Suprapubic skin (tissue), 4 donors: Measurements from ENCODE around the gene CEBPG. TPM values are rescaled to one million over a fixed set of nuclear protein-coding genes. Genes with fewer than 3 reads are reported as not detected.
A peak's percentile ranks its signal among the peaks of the same experiment; 100 is the strongest.

Experiments
- DNase-seq, 2 donors: peaks; one replicate each; pipeline ENCODE4 v3.0.0-alpha.2; 2019; ENCODE audit warnings: low spot score in 2 of 2
- H3K27ac ChIP-seq: fragments of 200-600 bp; sonication (generic); one replicate; pipeline ENCODE4 v1.5.1; 2019
- H3K27me3 ChIP-seq: fragments of 200-600 bp; sonication (generic); one replicate; pipeline ENCODE4 v1.5.1; 2019
- H3K36me3 ChIP-seq: fragments of 200-600 bp; sonication (generic); one replicate; pipeline ENCODE4 v1.5.1; 2019
- H3K4me1 ChIP-seq: fragments of 200-600 bp; sonication (generic); one replicate; pipeline ENCODE4 v1.5.1; 2019
- H3K4me3 ChIP-seq: fragments of 200-600 bp; sonication (generic); one replicate; pipeline ENCODE4 v1.5.1; 2019; ENCODE audit warnings: mild to moderate bottlenecking
- H3K9me3 ChIP-seq: fragments of 200-600 bp; sonication (generic); one replicate; pipeline ENCODE4 v1.5.1; 2019
- EP300 ChIP-seq: sonication (generic); formaldehyde crosslinking; IDR thresholded peaks from one replicate; pipeline ENCODE4 v1.6.1; 2017; ENCODE audit warnings: antibody characterized with exemption
- POLR2A ChIP-seq, 2 donors: fragments of 450-650 bp; IDR thresholded peaks; one replicate each; pipeline ENCODE4 v1.6.1; 2017; ENCODE audit warnings: antibody characterized with exemption in 2 of 2, mild to moderate bottlenecking in 2 of 2, moderate library complexity in 2 of 2
- POLR2AphosphoS5 ChIP-seq, 3 donors: sonication (generic); formaldehyde crosslinking; IDR thresholded peaks; one replicate each; pipeline ENCODE4 v1.6.1; 2017; ENCODE audit warnings: antibody characterized with exemption in 3 of 3
- WGBS: methylation state at CpG from one replicate; pipeline ENCODE4 v1.1.5; 2018; 5-methylcytosine and 5-hydroxymethylcytosine counted together
- total RNA-seq, 4 donors: library from RNA; depleted of rRNA; stranded (reverse); fragments of >200 nt; gene quantifications; one replicate each; pipeline ENCODE4 v1.1.0, GENCODE V29; 2016
- TF ChIP-seq, protein P1 (sequence below), 2 donors: fragments of 200-600 bp in 1 of 2; fragments of 450-650 bp in 1 of 2; sonication (generic) in 1 of 2; IDR thresholded peaks; one replicate each; pipeline ENCODE4 v1.5.1; 2016 to 2019; ENCODE audit warnings: antibody characterized with exemption in 2 of 2, mild to moderate bottlenecking in 1 of 2, moderate library complexity in 1 of 2

CEBPG gene
- total RNA-seq, 4 donors from 2014 or later, result 37.7 to 63.0 (median 45.2) TPM

DNA sequence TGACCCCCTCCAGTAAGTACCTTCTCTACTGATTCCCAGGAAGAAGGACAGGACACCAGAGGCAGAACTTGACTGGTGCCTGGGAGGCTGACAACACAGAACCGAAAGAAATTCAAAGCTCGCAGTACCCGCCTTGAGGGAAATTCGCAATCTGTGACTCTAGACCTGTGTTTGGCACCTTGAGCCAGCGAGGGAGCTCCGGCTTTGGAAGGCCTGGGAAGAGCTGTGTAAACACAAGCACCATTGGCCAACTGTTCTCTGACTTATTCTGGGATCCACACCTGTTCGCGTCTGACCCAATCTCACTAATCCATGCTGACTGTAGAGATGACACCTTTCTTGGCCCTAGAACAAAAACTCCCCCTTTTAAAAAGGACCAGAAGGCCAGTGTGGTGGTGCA is 50.7 kb downstream of the CEBPG start:
- no peak overlapping the region for H3K27ac ChIP-seq
- TF ChIP-seq POLR2AphosphoS5 (IDR thresholded peaks at IDR 0.05), result no peak
- no peak for TF ChIP-seq POLR2A (IDR thresholded peaks at IDR 0.05)
- TF ChIP-seq, protein P1, sequence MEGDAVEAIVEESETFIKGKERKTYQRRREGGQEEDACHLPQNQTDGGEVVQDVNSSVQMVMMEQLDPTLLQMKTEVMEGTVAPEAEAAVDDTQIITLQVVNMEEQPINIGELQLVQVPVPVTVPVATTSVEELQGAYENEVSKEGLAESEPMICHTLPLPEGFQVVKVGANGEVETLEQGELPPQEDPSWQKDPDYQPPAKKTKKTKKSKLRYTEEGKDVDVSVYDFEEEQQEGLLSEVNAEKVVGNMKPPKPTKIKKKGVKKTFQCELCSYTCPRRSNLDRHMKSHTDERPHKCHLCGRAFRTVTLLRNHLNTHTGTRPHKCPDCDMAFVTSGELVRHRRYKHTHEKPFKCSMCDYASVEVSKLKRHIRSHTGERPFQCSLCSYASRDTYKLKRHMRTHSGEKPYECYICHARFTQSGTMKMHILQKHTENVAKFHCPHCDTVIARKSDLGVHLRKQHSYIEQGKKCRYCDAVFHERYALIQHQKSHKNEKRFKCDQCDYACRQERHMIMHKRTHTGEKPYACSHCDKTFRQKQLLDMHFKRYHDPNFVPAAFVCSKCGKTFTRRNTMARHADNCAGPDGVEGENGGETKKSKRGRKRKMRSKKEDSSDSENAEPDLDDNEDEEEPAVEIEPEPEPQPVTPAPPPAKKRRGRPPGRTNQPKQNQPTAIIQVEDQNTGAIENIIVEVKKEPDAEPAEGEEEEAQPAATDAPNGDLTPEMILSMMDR (IDR thresholded peaks at IDR 0.05), result no peak
- no peak for TF ChIP-seq EP300
- H3K4me3 ChIP-seq, result no peak overlapping the region
- H3K36me3 ChIP-seq, result no peaks in the 10 kb centered on the region
- WGBS, result 92% methylated on average over 8 of the region's 8 CpGs
- DNase-seq, result no peak
- H3K27me3 ChIP-seq, result no peaks in the 10 kb centered on the region
- H3K4me1 ChIP-seq, result no peaks in the 10 kb centered on the region
- H3K9me3 ChIP-seq, result no peaks in the 10 kb centered on the region

DNA sequence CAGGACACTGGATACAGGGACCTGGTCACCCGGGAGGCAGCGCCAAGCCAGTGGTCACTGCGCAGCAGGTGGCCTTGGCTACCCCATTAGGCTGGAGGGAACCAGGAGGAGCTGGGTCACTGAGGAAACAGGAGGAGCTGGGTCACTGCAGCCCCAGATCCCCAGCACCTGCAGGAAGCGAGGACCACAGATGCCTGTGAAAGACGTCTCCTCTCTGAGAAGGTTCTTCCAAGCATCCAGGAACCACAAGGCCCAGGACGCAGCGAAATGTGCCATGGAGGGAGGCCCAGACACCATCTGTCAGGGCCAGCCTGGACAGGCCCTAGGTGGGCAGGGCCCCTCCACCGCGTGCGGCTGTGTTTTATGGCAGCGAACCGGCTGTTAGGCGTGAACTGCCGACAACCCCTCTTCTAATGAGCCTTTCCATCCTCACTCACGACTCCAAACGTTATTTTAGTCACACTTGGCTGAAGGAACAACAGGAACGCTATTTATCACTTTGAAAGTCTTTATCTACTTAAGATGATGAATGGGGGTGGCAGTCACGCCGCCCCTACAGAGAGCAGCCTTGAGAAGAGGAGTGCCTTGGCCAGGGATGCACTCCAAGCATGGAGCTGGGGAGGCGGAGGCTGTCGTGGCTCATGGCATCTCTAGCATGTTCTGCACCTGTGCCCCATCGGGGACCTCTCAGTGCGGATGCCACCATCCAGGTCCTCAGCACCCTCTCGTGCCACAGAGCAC is 53.3 kb downstream of the CEBPG start:
- H3K27ac ChIP-seq, result no peak overlapping the region
- no peaks in the 10 kb centered on the region for H3K27me3 ChIP-seq
- TF ChIP-seq POLR2AphosphoS5 (IDR thresholded peaks at IDR 0.05), result no peak
- no peak for TF ChIP-seq EP300
- no peak for TF ChIP-seq POLR2A (IDR thresholded peaks at IDR 0.05)
- TF ChIP-seq, protein P1 (IDR thresholded peaks at IDR 0.05), result no peak
- H3K9me3 ChIP-seq, result no peaks in the 10 kb centered on the region
- H3K36me3 ChIP-seq, result no peaks in the 10 kb centered on the region
- no peaks in the 10 kb centered on the region for H3K4me1 ChIP-seq
- WGBS, result 68% methylated on average over 24 of the region's 24 CpGs
- H3K4me3 ChIP-seq, result no peak overlapping the region
- DNase-seq, result no peak

DNA sequence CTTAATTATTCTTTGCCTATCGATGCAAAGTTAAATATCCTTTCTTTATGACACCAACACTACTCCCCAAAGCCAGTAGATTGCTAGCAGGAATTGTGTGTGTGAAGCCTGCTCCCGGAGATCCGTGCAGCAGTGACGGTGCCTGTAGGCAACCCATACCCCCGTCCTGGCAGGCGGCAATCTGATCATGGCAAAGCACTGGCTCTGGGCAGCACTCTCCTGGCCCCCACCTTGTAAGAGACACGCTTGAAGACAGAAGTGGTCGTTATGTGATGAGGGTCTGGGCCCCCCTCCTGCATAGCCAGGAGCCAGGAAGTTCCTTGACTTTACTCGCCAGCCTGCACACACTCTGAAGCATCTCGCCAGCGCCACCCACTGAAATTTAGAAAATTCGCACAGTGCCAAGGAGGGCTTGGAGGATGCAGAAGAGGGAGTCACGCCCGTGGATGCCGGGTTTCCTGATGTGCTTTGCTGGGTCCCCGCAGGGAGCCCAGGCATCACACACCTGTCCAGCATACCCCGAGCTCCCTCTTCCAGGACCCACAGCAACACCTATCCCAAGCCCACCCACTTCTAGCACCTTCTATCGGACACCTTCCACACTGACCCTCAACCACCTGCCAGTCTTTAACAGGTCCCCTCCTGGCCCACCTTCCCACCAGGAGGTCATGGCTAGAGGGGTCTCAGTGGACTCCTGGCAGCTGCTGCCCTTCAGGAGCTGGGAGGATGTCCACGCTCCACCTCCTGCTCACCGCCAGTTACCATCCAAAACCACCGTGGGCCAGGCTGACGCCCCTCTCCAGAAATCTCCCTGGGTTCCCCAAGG is 54.5 kb downstream of the CEBPG start:
- Histone ChIP-seq H3K9me3 (no peaks in the 10 kb centered on the region), H3K36me3 (no peaks in the 10 kb centered on the region), H3K4me3 (no peak overlapping the region), H3K27ac (no peak overlapping the region), H3K4me1 (peaks cover 7% of the 10 kb centered on the region), H3K27me3 (no peaks in the 10 kb centered on the region)
- DNase-seq, result peak in 1 of 2 donors; percentile 60
- TF ChIP-seq POLR2A (IDR thresholded peaks at IDR 0.05), result no peak
- TF ChIP-seq, protein P1 (IDR thresholded peaks at IDR 0.05), result no peak
- no peak for TF ChIP-seq POLR2AphosphoS5 (IDR thresholded peaks at IDR 0.05)
- TF ChIP-seq EP300, result no peak
- 91% methylated on average over 21 of the region's 22 CpGs for WGBS

DNA sequence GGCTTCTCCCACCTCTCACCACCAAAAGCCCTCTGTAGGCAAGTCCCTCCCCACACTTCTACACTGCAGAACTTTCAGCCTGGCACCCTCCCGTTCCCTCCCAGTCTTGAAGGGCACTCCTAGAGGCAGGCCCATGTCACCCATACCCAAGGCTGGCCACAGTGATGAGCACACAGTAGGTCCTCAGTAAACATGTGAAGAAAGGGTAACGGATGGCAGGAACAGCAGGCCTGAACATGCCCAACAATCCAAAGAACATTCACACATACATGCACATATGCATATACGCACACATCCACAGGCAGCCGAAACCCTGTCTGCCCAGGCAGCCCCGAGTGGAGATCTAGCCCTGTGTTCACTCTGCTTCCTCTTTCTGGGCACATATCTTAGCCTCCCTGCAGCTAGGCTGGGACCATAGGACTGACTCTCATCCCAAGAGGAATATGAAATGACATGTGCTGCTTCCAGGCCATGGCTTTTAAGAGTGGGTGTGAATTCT is 55.2 kb downstream of the CEBPG start:
- WGBS, result 79% methylated on average over 5 of the region's 5 CpGs
- H3K9me3 ChIP-seq, result no peaks in the 10 kb centered on the region

More for the DNA sequence above, 55.2 kb downstream of the CEBPG start:
- TF ChIP-seq, protein P1 (IDR thresholded peaks at IDR 0.05), result no peak
- TF ChIP-seq POLR2AphosphoS5 (IDR thresholded peaks at IDR 0.05) (no peak), POLR2A (IDR thresholded peaks at IDR 0.05) (no peak), EP300 (no peak)
- no peaks in the 10 kb centered on the region for H3K27me3 ChIP-seq
- H3K4me1 ChIP-seq, result peaks cover 9% of the 10 kb centered on the region
- peak in 1 of 2 donors; percentile 49 for DNase-seq
- H3K4me3 ChIP-seq, result no peak overlapping the region
- H3K36me3 ChIP-seq, result no peaks in the 10 kb centered on the region
- H3K27ac ChIP-seq, result no peak overlapping the region
